ENCODE results near the gene KLF13. TPM values are rescaled to one million over a fixed set of nuclear protein-coding genes. Genes with fewer than 3 reads are reported as not detected.

KLF13 gene
- total RNA-seq, 1 experiment from 2014 or later, result 14.1 TPM

DNA sequence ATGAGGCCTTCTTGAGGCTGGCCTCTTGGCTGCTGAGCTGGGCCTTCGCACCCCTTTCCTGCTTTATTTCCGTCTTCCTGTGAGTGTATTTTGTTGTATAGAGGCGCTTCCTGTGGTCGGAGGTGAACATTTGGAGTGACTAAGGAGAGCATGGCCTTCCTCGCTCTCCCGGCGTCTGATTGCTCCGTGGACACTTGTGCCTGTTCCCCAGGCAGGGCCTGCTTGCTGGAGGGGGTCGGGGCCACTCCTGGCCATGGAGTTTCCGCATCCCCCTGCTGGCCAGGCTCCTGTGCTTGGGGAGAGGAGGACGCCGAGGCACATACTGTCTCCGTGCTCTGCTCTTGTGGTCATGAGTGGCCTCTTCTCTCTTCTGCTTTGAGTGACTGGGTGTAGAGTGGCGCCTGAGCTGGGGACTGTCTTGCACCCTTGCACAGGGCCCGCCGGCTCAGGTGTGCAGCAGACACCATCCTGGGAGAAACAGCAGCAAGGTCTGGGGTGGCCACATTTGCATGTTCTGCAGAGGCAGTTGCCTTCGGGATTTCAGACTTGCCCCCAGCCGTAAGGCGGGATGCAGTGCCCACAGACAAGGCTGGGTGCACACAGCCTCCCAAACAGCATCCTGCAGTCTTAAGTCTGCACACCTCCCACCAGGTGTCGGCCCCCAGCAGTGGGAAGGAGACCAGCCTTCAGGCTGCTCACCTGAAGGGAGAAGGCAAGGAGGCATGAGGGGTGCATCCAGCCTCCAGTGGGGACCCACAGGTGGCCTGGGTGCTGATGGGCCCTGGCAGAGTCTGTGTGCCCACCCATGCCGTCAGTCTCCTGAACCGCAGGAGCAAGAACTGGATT lies 16.4 kb downstream of the KLF13 start:
- intact Hi-C loops (cut with micrococcal nuclease; ENCODE audit: unreplicated experiment), result no loop called here
- Mint-ChIP-seq H3K4me1 (ENCODE audit: low read depth, unreplicated experiment) (no peaks in the 10 kb centered on the region), H3K4me3 (ENCODE audit: low read depth, unreplicated experiment) (no peak overlapping the region), H3K27ac (ENCODE audit: unreplicated experiment) (no peak overlapping the region), H3K36me3 (ENCODE audit: insufficient read depth, unreplicated experiment) (no peaks in the 10 kb centered on the region), H3K9me3 (ENCODE audit: low read depth, unreplicated experiment) (no peaks in the 10 kb centered on the region), H3K27me3 (ENCODE audit: unreplicated experiment) (no peaks in the 10 kb centered on the region)
- TF ChIP-seq, protein P1, sequence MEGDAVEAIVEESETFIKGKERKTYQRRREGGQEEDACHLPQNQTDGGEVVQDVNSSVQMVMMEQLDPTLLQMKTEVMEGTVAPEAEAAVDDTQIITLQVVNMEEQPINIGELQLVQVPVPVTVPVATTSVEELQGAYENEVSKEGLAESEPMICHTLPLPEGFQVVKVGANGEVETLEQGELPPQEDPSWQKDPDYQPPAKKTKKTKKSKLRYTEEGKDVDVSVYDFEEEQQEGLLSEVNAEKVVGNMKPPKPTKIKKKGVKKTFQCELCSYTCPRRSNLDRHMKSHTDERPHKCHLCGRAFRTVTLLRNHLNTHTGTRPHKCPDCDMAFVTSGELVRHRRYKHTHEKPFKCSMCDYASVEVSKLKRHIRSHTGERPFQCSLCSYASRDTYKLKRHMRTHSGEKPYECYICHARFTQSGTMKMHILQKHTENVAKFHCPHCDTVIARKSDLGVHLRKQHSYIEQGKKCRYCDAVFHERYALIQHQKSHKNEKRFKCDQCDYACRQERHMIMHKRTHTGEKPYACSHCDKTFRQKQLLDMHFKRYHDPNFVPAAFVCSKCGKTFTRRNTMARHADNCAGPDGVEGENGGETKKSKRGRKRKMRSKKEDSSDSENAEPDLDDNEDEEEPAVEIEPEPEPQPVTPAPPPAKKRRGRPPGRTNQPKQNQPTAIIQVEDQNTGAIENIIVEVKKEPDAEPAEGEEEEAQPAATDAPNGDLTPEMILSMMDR (IDR thresholded peaks at IDR 0.05; ENCODE audit: unreplicated experiment), result no peak
- BruUV-seq (replicated peaks), result no TSS peak
- CTCF ChIA-PET, result no interaction called here
- no peak for DNase-seq

DNA sequence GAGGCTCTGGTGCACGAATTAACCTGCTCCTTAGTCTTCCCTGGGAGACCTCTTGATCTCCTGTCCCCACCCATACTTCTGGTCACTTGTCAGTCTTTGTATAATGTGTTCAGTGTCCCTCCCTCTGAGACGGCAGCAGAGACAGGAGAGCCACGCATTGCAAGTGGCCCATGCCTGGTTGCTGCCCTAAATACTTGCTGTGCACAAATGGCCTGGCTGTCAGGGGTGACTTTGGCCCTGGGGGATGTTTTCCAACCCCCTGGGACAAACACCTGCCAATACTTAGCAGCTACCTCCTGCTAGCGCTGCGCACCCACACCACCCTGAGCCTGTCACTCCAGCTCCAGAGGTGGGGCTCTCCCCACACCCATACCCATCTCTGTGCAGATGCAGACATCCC lies 17.2 kb downstream of the KLF13 start:
- no peaks in the 10 kb centered on the region for H3K27me3 Mint-ChIP-seq (ENCODE audit: unreplicated experiment)
- H3K4me1 Mint-ChIP-seq (ENCODE audit: low read depth, unreplicated experiment), result no peaks in the 10 kb centered on the region
- TF ChIP-seq, protein P1 (IDR thresholded peaks at IDR 0.05; ENCODE audit: unreplicated experiment), result no peak
- no peak overlapping the region for H3K4me3 Mint-ChIP-seq (ENCODE audit: low read depth, unreplicated experiment)
- DNase-seq, result no peak
- H3K36me3 Mint-ChIP-seq (ENCODE audit: insufficient read depth, unreplicated experiment), result no peaks in the 10 kb centered on the region
- intact Hi-C loops (cut with micrococcal nuclease; ENCODE audit: unreplicated experiment), result no loop called here
- H3K27ac Mint-ChIP-seq (ENCODE audit: unreplicated experiment), result no peak overlapping the region
- CTCF ChIA-PET, result no interaction called here
- no TSS peak for BruUV-seq (replicated peaks)
- H3K9me3 Mint-ChIP-seq (ENCODE audit: low read depth, unreplicated experiment), result no peaks in the 10 kb centered on the region

DNA sequence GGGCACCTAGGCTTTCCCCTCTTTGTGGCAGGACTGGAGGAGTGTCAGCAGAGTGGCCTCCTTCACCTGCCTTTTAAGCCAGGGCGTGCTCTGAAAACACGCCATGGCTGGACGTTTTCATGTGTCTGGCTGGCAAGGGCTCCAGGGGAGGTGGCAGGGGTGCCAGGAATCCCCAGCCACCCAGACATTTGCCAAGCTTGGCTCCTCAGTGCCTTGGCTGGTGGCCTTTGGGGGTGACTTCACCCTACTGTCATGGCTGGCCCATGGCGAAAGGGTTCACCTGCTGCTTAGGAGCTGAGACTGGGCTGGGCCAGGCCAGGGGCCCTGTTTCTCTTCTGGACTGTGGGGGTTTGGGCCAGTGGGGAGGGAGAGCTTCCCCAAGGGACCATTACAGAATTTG lies 17.6 kb downstream of the KLF13 start:
- DNase-seq, result no peak
- CTCF ChIA-PET, result no interaction called here
- BruUV-seq (replicated peaks), result no TSS peak
- TF ChIP-seq, protein P1 (IDR thresholded peaks at IDR 0.05; ENCODE audit: unreplicated experiment), result no peak
- Mint-ChIP-seq H3K27ac (ENCODE audit: unreplicated experiment) (no peak overlapping the region), H3K4me1 (ENCODE audit: low read depth, unreplicated experiment) (no peaks in the 10 kb centered on the region), H3K27me3 (ENCODE audit: unreplicated experiment) (no peaks in the 10 kb centered on the region), H3K36me3 (ENCODE audit: insufficient read depth, unreplicated experiment) (no peaks in the 10 kb centered on the region), H3K9me3 (ENCODE audit: low read depth, unreplicated experiment) (no peaks in the 10 kb centered on the region), H3K4me3 (ENCODE audit: low read depth, unreplicated experiment) (no peak overlapping the region)
- intact Hi-C loops (cut with micrococcal nuclease; ENCODE audit: unreplicated experiment), result no loop called here

DNA sequence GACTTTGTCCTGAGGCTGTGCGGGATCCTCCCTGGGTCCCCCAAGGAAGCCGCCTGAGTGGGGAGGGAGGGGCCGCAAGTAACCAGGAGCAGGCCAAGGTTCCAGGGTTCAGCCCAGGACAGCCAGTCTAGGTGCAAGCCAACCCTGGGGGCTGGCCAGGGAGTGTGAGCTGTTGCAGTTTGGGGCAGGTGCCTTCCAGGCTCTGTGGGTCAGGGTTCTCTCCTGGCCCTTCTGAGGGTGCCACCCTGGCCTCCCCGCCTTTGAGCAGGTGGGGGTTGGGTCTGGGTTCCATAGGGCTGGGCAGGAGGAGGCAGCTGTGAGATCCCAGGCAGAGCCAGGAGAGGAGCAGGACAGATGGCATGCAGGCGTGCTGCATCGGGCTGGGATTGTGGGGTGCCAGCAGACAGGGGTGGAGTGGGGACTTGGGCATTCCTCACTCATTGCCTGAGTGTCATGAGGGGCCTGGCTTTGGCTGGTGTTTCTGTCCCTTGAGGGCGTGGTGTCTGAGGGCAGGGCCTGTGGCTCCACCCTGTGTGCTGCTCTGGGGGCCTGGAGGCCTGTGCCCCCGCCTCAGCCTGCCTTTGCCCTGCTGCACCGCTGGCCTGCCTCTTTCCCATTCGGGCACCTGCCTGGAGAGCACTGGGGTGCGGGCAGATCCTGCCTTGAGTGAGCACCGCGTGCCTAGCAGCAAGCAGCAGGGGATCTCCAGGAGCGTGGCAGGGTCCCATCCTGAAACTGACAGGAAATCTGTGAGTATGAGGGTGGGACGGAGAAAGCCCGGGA lies 18.4 kb downstream of the KLF13 start:
- CTCF ChIA-PET, result no interaction called here
- intact Hi-C loops (cut with micrococcal nuclease; ENCODE audit: unreplicated experiment), result no loop called here
- Mint-ChIP-seq H3K9me3 (ENCODE audit: low read depth, unreplicated experiment) (no peaks in the 10 kb centered on the region), H3K27ac (ENCODE audit: unreplicated experiment) (no peak overlapping the region), H3K4me1 (ENCODE audit: low read depth, unreplicated experiment) (no peaks in the 10 kb centered on the region), H3K4me3 (ENCODE audit: low read depth, unreplicated experiment) (no peak overlapping the region), H3K36me3 (ENCODE audit: insufficient read depth, unreplicated experiment) (no peaks in the 10 kb centered on the region), H3K27me3 (ENCODE audit: unreplicated experiment) (no peaks in the 10 kb centered on the region)
- BruUV-seq (replicated peaks), result no TSS peak
- DNase-seq, result no peak
- TF ChIP-seq, protein P1 (IDR thresholded peaks at IDR 0.05; ENCODE audit: unreplicated experiment), result no peak
